Thyroid gland (tissue), 4 donors: ENCODE data around the gene DGKD. TPM values are rescaled to one million over a fixed set of nuclear protein-coding genes. Genes with fewer than 3 reads are reported as not detected.
"Not testable (repeated sequence)": the region's sequence is repeated elsewhere in the genome, so short reads cannot be mapped to it uniquely, and the experiment has no call there.

ENCODE experiments used
- DNase-seq, 2 donors: peaks; one replicate each; pipeline ENCODE4 v3.0.0-alpha.2; 2019
- H3K27ac ChIP-seq, 3 donors: fragments of 200-600 bp; sonication (generic); 1 replicate in 2 of 3; 2 replicates in 1 of 3; pipeline ENCODE4 v1.5.1; 2016 to 2019; ENCODE audit warnings: mild to moderate bottlenecking in 1 of 3, moderate library complexity in 1 of 3
- H3K27me3 ChIP-seq: fragments of 200-600 bp; sonication (generic); one replicate; pipeline ENCODE4 v1.5.1; 2019
- H3K36me3 ChIP-seq, 2 donors: fragments of 200-600 bp; sonication (generic); one replicate each; pipeline ENCODE4 v1.5.1; 2016 to 2019
- H3K4me1 ChIP-seq, 2 donors: fragments of 200-600 bp; sonication (generic); one replicate each; pipeline ENCODE4 v1.5.1; 2017 to 2019
- H3K4me3 ChIP-seq, 3 donors: fragments of 200-600 bp; sonication (generic); replicated peaks in 1 of 3; 1 replicate in 2 of 3; 2 replicates in 1 of 3; pipeline ENCODE4 v1.5.1; 2016; ENCODE audit warnings: mild to moderate bottlenecking in 1 of 3
- H3K9me3 ChIP-seq: fragments of 200-600 bp; sonication (generic); one replicate; pipeline ENCODE4 v1.5.1; 2017
- CTCF ChIP-seq, 6 experiments: fragments of 200-600 bp in 3 of 6; fragments of 450-650 bp in 3 of 6; sonication (generic) in 3 of 6; IDR thresholded peaks; one replicate each; pipeline ENCODE4 v1.5.1; 2016 to 2019; ENCODE audit warnings: antibody characterized with exemption in 6 of 6, mild to moderate bottlenecking in 2 of 6, inconsistent platforms in 1 of 6, moderate library complexity in 1 of 6
- POLR2A ChIP-seq, 2 donors: fragments of 450-650 bp; IDR thresholded peaks; one replicate each; pipeline ENCODE4 v1.6.1; 2017; ENCODE audit warnings: antibody characterized with exemption in 2 of 2, mild to moderate bottlenecking in 2 of 2, moderate library complexity in 1 of 2
- WGBS, 2 donors: methylation state at CpG; one replicate each; pipeline ENCODE4 v1.1.5; 2017; 5-methylcytosine and 5-hydroxymethylcytosine counted together
- intact Hi-C: fragments of 100-400 bp; cut with DNase I; formaldehyde crosslinking; loops from one replicate; pipeline ENCODE4 v1.15.1; 2023
- total RNA-seq, 4 donors: library from RNA; depleted of rRNA; stranded (reverse); fragments of >200 nt; gene quantifications; one replicate each; pipeline ENCODE4 v1.2.3, GENCODE V29; 2016

Gene DGKD
- total RNA-seq, 4 donors from 2014 or later = 22.3 to 71.7 (median 27.3) TPM

GRCh38 chr2:233395687-233396086, 41.4 kb downstream of the DGKD start:
- H3K4me3 ChIP-seq = no peak overlapping the region
- no peaks in the 10 kb centered on the region for H3K27me3 ChIP-seq
- H3K9me3 ChIP-seq = no peaks in the 10 kb centered on the region
- 96 to 97% methylated on average over 7 of the region's 7 CpGs for WGBS, 2 donors
- no peaks in the 10 kb centered on the region for H3K4me1 ChIP-seq
- H3K27ac ChIP-seq = no peak overlapping the region
- H3K36me3 ChIP-seq = peaks cover 0 to 3% of the 10 kb centered on the region in 2 donors
- no peak for DNase-seq
- TF ChIP-seq POLR2A (IDR thresholded peaks at IDR 0.05) = no peak
- no peak for TF ChIP-seq CTCF (IDR thresholded peaks at IDR 0.05)
- intact Hi-C loops = no loop called here

- H3K27ac ChIP-seq, H3K4me3 ChIP-seq, H3K4me1 ChIP-seq, H3K9me3 ChIP-seq, DNase-seq, H3K36me3 ChIP-seq, intact Hi-C loops, H3K27me3 ChIP-seq: not testable (repeated sequence)
- 85 to 94% methylated on average over 8 to 10 of the region's 12 CpGs for WGBS, 2 donors
Measured at GRCh38 chr2:233396726-233397665, 42.7 kb downstream of the DGKD start.

- Histone ChIP-seq H3K4me1 (no peaks in the 10 kb centered on the region), H3K4me3 (no peak overlapping the region), H3K9me3 (no peaks in the 10 kb centered on the region), H3K27me3 (no peaks in the 10 kb centered on the region), H3K27ac (no peak overlapping the region), H3K36me3 (no peaks in the 10 kb centered on the region)
- WGBS, 2 donors = 81 to 89% methylated on average over 8 of the region's 8 CpGs
- intact Hi-C loops = no loop called here
- DNase-seq = no peak
- no peak for TF ChIP-seq CTCF (IDR thresholded peaks at IDR 0.05)
- no peak for TF ChIP-seq POLR2A (IDR thresholded peaks at IDR 0.05)
Measured at GRCh38 chr2:233399306-233400225, 45.3 kb downstream of the DGKD start.

GRCh38 chr2:233400341-233400740, 46.0 kb downstream of the DGKD start:
- DNase-seq = no peak
- intact Hi-C loops = no loop called here
- WGBS, 2 donors = 85 to 87% methylated on average over 6 of the region's 6 CpGs

More at GRCh38 chr2:233400341-233400740, 46.0 kb downstream of the DGKD start:
- H3K27ac ChIP-seq = no peak overlapping the region
- no peaks in the 10 kb centered on the region for H3K4me1 ChIP-seq
- H3K9me3 ChIP-seq = no peaks in the 10 kb centered on the region
- TF ChIP-seq CTCF (IDR thresholded peaks at IDR 0.05) (no peak), POLR2A (IDR thresholded peaks at IDR 0.05) (no peak)
- H3K36me3 ChIP-seq = no peaks in the 10 kb centered on the region
- H3K4me3 ChIP-seq = no peak overlapping the region
- no peaks in the 10 kb centered on the region for H3K27me3 ChIP-seq
